Stimulated activated naive CD4-positive, alpha-beta T cell (primary cell): ENCODE data around the gene CADM4.
"Not testable (repeated sequence)": the region's sequence is repeated elsewhere in the genome, so short reads cannot be mapped to it uniquely, and the experiment has no call there.

Experiments used
- DNase-seq, 6 experiments: peaks; one replicate each; lab custom pipeline; 2025; lab: John Stamatoyannopoulos, UW

Gene CADM4

GRCh38 chr19:43606569-43607229, 33.0 kb downstream of the CADM4 start:
- no peak for DNase-seq

- DNase-seq: no peak
Observed at GRCh38 chr19:43605875-43606568, 33.6 kb downstream of the CADM4 start.

GRCh38 chr19:43600326-43600725, 39.3 kb downstream of the CADM4 start:
- not testable (repeated sequence) for DNase-seq

- no peak for DNase-seq
Observed at GRCh38 chr19:43599635-43600295, 39.9 kb downstream of the CADM4 start.

GRCh38 chr19:43598445-43599240, 41.0 kb downstream of the CADM4 start:
- no peak for DNase-seq

GRCh38 chr19:43597876-43598275, 41.8 kb downstream of the CADM4 start:
- DNase-seq: no peak

GRCh38 chr19:43596842-43597461, 42.7 kb downstream of the CADM4 start:
- DNase-seq: no peak

- DNase-seq: peak; percentile 98 to 100 (median 99)
Observed at GRCh38 chr19:43595999-43596841, 43.4 kb downstream of the CADM4 start, which contains the start of the genes IRGQ and ZNF576. Gene IRGQ, minus strand, starts transcription at chr19:43596134. Its CDS starts 796 bp downstream, at chr19:43595338. Gene ZNF576, plus strand, starts transcription at chr19:43596595. Its CDS starts 514 bp downstream, at chr19:43597109.

- peak in 1 of 6 experiments; percentile 27 for DNase-seq
Observed at GRCh38 chr19:43595605-43595998, 44.0 kb downstream of the CADM4 start.

- DNase-seq: peak; percentile 56 to 77 (median 68)
Observed at GRCh38 chr19:43594710-43595604, 44.7 kb downstream of the CADM4 start.

GRCh38 chr19:43594081-43594697, 45.5 kb downstream of the CADM4 start:
- no peak for DNase-seq

GRCh38 chr19:43592800-43593350, 46.8 kb downstream of the CADM4 start:
- DNase-seq: no peak

GRCh38 chr19:43591904-43592772, 47.5 kb downstream of the CADM4 start:
- no peak for DNase-seq

GRCh38 chr19:43589678-43590077, 50.0 kb downstream of the CADM4 start:
- DNase-seq: no peak

- DNase-seq: no peak
Observed at GRCh38 chr19:43589277-43589676, 50.4 kb downstream of the CADM4 start.

GRCh38 chr19:43587029-43587428, 52.6 kb downstream of the CADM4 start:
- not testable (repeated sequence) for DNase-seq

- no peak for DNase-seq
Observed at GRCh38 chr19:43586346-43586745, 53.3 kb downstream of the CADM4 start.

- no peak for DNase-seq
Observed at GRCh38 chr19:43584484-43584883, 55.2 kb downstream of the CADM4 start.
